Left colon (tissue), 2 donors: ENCODE data around the gene ESYT1. TPM values are rescaled to one million over a fixed set of nuclear protein-coding genes. Genes with fewer than 3 reads are reported as not detected.
A peak's percentile ranks its signal among the peaks of the same experiment; 100 is the strongest.
"Not testable (repeated sequence)": the region's sequence is repeated elsewhere in the genome, so short reads cannot be mapped to it uniquely, and the experiment has no call there.

ENCODE experiments used
- ATAC-seq: fragments of 200-7000 bp; cut with Tn5 transposase; one replicate; pipeline ENCODE4 v1.9.1; 2020; ENCODE audit warnings: mild to moderate bottlenecking, moderate library complexity
- DNase-seq, 2 donors: peaks; one replicate each; pipeline ENCODE4 v3.0.0-alpha.2; 2020
- intact Hi-C, 2 donors: fragments of 100-400 bp; cut with DNase I in 1 of 2; cut with micrococcal nuclease in 1 of 2; formaldehyde crosslinking; loops; one replicate each; pipeline versions ENCODE4 v1.11.2 to v1.14.0; 2022; cut with DNase I, micrococcal nuclease
- total RNA-seq, 2 donors: library from RNA; stranded (reverse); fragmentation: NEBNext Ultra II Directional; extraction: Animal tissue kit (Norgen Biotek cat#: 25700); gene quantifications; one replicate each; pipeline ENCODE4 v1.2.1, GENCODE V29; 2021
- donor health status: DM: no; HTN: no; CAD: no.
- donor health status: DM: yes; HTN: yes; CAD: no.

ESYT1 gene
- total RNA-seq, 2 donors from 2014 or later = 44.4 to 48.6 TPM

DNA sequence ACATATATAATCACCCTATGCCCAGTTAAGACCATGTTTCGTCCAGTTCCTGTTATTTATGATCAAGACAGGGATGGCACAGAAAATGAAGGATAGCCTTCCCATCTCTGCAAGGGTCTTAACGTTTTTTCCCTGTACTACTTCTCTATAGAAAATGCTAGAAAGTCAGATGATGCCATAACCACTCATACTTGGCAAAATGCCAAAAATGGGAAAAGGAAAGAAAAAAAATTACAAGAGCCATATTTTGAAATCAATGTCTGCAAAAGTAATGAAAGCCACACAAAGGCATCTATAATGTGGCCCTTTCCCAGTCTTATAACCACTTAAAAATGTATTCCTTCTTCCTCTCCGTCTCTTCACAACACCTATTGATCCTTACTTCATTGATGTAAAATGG, 22.5 kb downstream of the ESYT1 start:
- intact Hi-C loops = no loop called here
- no peak for ATAC-seq
- no peak for DNase-seq

DNA sequence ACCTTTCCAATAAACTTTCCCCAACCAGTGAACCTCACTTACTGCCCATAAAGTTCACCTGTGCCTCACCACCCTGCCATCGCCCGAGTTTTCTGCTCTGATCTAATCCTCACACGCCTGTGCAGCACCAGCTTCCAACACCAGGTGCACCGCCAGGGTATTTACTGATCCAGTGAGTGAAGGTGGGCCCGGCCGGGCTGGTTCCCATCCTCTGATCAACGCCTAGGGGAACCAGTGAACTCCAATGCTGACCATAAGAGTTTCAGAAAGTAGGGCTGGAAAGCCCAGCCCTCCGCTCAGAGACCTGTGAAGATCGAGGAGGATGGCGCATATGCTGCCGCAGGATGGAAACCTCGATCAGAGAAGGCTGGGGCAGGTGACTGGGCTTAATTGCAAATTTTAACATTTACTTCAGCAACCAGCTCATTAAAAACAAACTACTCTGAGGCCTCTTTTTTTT, 23.6 kb downstream of the ESYT1 start:
- intact Hi-C loops = no loop called here
- DNase-seq = peak; percentile 67 to 86
- peak; percentile 71 for ATAC-seq

GRCh38 chr12:56152132-56152755, 24.2 kb downstream of the ESYT1 start, which contains the start of gene MYL6B:
Gene MYL6B (plus strand): TSS chr12:56152587. CDS start chr12:56153919, 1,332 bp downstream.
- ATAC-seq = peak; percentile 91
- intact Hi-C loops = no loop called here

GRCh38 chr12:56152756-56153677, 24.9 kb downstream of the ESYT1 start:
- intact Hi-C loops = no loop called here
- no peak for ATAC-seq
- peak in 1 of 2 donors; percentile 27 for DNase-seq

More at GRCh38 chr12:56152132-56152755, 24.2 kb downstream of the ESYT1 start, which contains the start of gene MYL6B:
- DNase-seq = peak; percentile 95 to 97

- intact Hi-C loops = no loop called here
- DNase-seq (peak in 1 of 2 donors; percentile 22), ATAC-seq (no peak)
Observed at GRCh38 chr12:56153678-56154065, 25.6 kb downstream of the ESYT1 start.

- peak in 1 of 2 donors; percentile 20 for DNase-seq
- intact Hi-C loops = no loop called here
- ATAC-seq = no peak
Observed at GRCh38 chr12:56154246-56154771, 26.2 kb downstream of the ESYT1 start.

DNA sequence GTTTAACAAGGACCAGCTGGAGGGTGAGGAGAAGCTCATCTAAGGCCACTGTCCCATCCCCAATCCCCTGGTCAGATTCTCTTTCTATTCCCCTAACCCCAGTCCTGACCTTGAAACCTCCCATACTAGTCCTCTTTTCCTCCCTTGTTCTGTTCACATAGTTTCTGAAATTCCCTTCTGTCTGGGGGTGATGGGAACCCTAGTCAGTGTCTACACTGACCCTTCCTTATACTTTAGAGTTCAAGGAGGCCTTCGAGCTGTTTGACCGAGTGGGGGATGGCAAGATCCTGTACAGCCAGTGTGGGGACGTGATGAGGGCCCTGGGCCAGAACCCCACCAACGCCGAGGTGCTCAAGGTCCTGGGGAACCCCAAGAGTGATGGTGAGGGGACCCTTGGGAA, 26.8 kb downstream of the ESYT1 start:
- intact Hi-C loops = no loop called here
- no peak for ATAC-seq
- peak in 1 of 2 donors; percentile 24 for DNase-seq

GRCh38 chr12:56155256-56155845, 27.3 kb downstream of the ESYT1 start:
- ATAC-seq (no peak), DNase-seq (peak in 1 of 2 donors; percentile 24)
- intact Hi-C loops = no loop called here

GRCh38 chr12:56156464-56157200, 28.6 kb downstream of the ESYT1 start:
- intact Hi-C loops, ATAC-seq: not testable (repeated sequence)

GRCh38 chr12:56157201-56158028, 29.3 kb downstream of the ESYT1 start:
- intact Hi-C loops = loop anchor here in 1 of 2 donors (2.0 kb wide), 1 partner anchor 31 kb away; the partner anchor contains the start of gene SMARCC2
- peak; percentile 75 to 80 for DNase-seq
- peak; percentile 51 for ATAC-seq

More at GRCh38 chr12:56156464-56157200, 28.6 kb downstream of the ESYT1 start:
- peak in 1 of 2 donors; percentile 18 for DNase-seq

- ATAC-seq (peak; percentile 82), DNase-seq (peak; percentile 96 to 99)
- intact Hi-C loops = loop anchor here in 1 of 2 donors (2.0 kb wide), 1 partner anchor 31 kb away; the partner anchor contains the start of gene SMARCC2
Observed at GRCh38 chr12:56158029-56158925, 30.2 kb downstream of the ESYT1 start, which contains the start of gene MYL6. Gene MYL6 (plus strand): TSS chr12:56158359. CDS start chr12:56158402, 43 bp downstream.

GRCh38 chr12:56158926-56159461, 30.9 kb downstream of the ESYT1 start:
- intact Hi-C loops = loop anchor here in 1 of 2 donors (2.0 kb wide), 1 partner anchor 30 kb away; the partner anchor contains the start of gene SMARCC2
- ATAC-seq (peak; percentile 64), DNase-seq (peak; percentile 86 to 93)

DNA sequence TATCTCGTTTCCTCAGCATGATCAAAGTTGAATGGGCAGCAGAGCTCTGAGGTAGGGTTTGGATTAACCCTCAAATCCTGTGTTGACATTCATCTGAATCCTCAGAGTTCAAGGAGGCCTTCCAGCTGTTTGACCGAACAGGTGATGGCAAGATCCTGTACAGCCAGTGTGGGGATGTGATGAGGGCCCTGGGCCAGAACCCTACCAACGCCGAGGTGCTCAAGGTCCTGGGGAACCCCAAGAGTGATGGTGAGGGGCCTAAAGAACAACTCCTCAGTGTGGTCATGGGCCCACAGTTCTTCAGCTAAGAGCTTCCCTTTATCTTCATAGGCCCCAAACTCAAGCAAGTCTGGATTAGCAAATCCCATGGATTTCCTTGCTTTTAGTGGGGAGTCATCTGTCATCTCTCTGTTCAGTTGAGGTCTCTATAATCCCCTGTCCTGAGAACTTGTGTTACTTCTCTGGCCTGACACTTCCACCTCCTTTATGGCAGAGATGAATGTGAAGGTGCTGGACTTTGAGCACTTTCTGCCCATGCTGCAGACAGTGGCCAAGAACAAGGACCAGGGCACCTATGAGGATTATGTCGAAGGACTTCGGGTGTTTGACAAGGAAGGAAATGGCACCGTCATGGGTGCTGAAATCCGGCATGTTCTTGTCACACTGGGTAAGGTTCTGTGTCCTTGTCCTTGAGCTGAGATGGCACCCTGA, 31.6 kb downstream of the ESYT1 start:
- ATAC-seq (no peak), DNase-seq (peak in 1 of 2 donors; percentile 25)
- intact Hi-C loops = loop anchor here in 1 of 2 donors (2.0 to 5.0 kb wide), 2 partner anchors 29 to 32 kb away; partner anchors contain the start of genes ESYT1 and SMARCC2

GRCh38 chr12:56160193-56160763, 32.2 kb downstream of the ESYT1 start:
- DNase-seq (peak in 1 of 2 donors; percentile 54), ATAC-seq (peak; percentile 3)
- intact Hi-C loops = loop anchor here in 1 of 2 donors (5.0 kb wide), 1 partner anchor 33 kb away; the partner anchor contains the start of gene ESYT1
